Liver (tissue), 3 donors: Measurements from ENCODE around the gene DNTTIP2.

Experiments
- EGR1 ChIP-seq, 2 donors: IDR thresholded peaks; 2 replicates each; pipeline ENCODE4 v1.6.1; 2016 to 2018; ENCODE audit warnings: antibody characterized with exemption in 2 of 2, low read depth in 2 of 2
- GABPA ChIP-seq, 2 donors: IDR thresholded peaks in 1 of 2; conservative IDR thresholded peaks in 1 of 2; 2 replicates each; pipeline ENCODE4 v1.6.1; 2016; ENCODE audit warnings: antibody characterized with exemption in 2 of 2, mild to moderate bottlenecking in 1 of 2, moderate library complexity in 1 of 2
- HNF4A ChIP-seq, 2 donors: conservative IDR thresholded peaks; 2 replicates each; pipeline ENCODE4 v1.6.1; 2016; ENCODE audit warnings: antibody characterized with exemption in 2 of 2, mild to moderate bottlenecking in 2 of 2
- JUND ChIP-seq, 2 donors: IDR thresholded peaks; 2 replicates each; pipeline ENCODE4 v1.6.1; 2016; ENCODE audit warnings: antibody characterized with exemption in 2 of 2
- REST ChIP-seq: IDR thresholded peaks from 2 replicates; pipeline ENCODE4 v1.6.1; 2016; ENCODE audit warnings: antibody characterized with exemption, mild to moderate bottlenecking
- YY1 ChIP-seq: IDR thresholded peaks from 2 replicates; pipeline ENCODE4 v1.6.1; 2016; ENCODE audit warnings: antibody characterized with exemption, mild to moderate bottlenecking
- TF ChIP-seq, protein P1 (sequence below): fragments of 150-350 bp; IDR thresholded peaks from 2 replicates; pipeline ENCODE4 v1.5.1; 2017; ENCODE audit warnings: improper control_type of control experiment, low read depth, low read length; ENCODE audit not compliant: missing input control
- TF ChIP-seq, protein P2 (sequence below): IDR thresholded peaks from 2 replicates; pipeline ENCODE4 v1.6.1; 2016; ENCODE audit warnings: antibody characterized with exemption
- donor health status: healthy.
- donor health status: healthy.

GRCh38 chr1:93821423-93822144 lies 57.4 kb downstream of the DNTTIP2 start:
- TF ChIP-seq, protein P1, sequence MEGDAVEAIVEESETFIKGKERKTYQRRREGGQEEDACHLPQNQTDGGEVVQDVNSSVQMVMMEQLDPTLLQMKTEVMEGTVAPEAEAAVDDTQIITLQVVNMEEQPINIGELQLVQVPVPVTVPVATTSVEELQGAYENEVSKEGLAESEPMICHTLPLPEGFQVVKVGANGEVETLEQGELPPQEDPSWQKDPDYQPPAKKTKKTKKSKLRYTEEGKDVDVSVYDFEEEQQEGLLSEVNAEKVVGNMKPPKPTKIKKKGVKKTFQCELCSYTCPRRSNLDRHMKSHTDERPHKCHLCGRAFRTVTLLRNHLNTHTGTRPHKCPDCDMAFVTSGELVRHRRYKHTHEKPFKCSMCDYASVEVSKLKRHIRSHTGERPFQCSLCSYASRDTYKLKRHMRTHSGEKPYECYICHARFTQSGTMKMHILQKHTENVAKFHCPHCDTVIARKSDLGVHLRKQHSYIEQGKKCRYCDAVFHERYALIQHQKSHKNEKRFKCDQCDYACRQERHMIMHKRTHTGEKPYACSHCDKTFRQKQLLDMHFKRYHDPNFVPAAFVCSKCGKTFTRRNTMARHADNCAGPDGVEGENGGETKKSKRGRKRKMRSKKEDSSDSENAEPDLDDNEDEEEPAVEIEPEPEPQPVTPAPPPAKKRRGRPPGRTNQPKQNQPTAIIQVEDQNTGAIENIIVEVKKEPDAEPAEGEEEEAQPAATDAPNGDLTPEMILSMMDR = no peak
- no peak for TF ChIP-seq YY1
- TF ChIP-seq EGR1 (IDR thresholded peaks at IDR 0.05; ENCODE audit: low read depth in 2 of 2) = no peak
- TF ChIP-seq, protein P2, sequence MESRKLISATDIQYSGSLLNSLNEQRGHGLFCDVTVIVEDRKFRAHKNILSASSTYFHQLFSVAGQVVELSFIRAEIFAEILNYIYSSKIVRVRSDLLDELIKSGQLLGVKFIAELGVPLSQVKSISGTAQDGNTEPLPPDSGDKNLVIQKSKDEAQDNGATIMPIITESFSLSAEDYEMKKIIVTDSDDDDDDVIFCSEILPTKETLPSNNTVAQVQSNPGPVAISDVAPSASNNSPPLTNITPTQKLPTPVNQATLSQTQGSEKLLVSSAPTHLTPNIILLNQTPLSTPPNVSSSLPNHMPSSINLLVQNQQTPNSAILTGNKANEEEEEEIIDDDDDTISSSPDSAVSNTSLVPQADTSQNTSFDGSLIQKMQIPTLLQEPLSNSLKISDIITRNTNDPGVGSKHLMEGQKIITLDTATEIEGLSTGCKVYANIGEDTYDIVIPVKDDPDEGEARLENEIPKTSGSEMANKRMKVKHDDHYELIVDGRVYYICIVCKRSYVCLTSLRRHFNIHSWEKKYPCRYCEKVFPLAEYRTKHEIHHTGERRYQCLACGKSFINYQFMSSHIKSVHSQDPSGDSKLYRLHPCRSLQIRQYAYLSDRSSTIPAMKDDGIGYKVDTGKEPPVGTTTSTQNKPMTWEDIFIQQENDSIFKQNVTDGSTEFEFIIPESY = no peak
- no peak for TF ChIP-seq HNF4A (conservative IDR thresholded peaks at IDR 0.05)
- no peak for TF ChIP-seq JUND (IDR thresholded peaks at IDR 0.05)
- TF ChIP-seq REST = no peak
- no peak for TF ChIP-seq GABPA (IDR thresholded peaks at IDR 0.05 in 1 of 2, conservative IDR thresholded peaks at IDR 0.05 in 1 of 2)
